Panc1 (cell line): ENCODE measurements around the gene ZNF236. TPM values are rescaled to one million over a fixed set of nuclear protein-coding genes. Genes with fewer than 3 reads are reported as not detected.

ENCODE experiments used
- ATAC-seq: fragments of 200-7000 bp; cut with Tn5 transposase; 2 replicates; pipeline ENCODE4 v1.9.1; 2020; ENCODE audit warnings: mild to moderate bottlenecking, moderate library complexity
- BruUV-seq: library from RNA; stranded (reverse); fragments of 400-500 nt; replicated peaks from 2 replicates; lab custom pipeline; 2021; lab: Mats Ljungman, UMichigan
- CTCF ChIA-PET: fragments of 300-600 bp; sonication (Branson Sonifier 250); formaldehyde crosslinking; loops from one replicate; lab custom pipeline; 2022; ENCODE audit warnings: antibody characterized with exemption; lab: Charles Lee
- POLR2A ChIA-PET: fragments of 300-600 bp; sonication (Branson Sonifier 250); formaldehyde crosslinking; loops from one replicate; lab custom pipeline; 2022; ENCODE audit warnings: antibody characterized with exemption; lab: Charles Lee
- DNase-seq: peaks from one replicate; pipeline ENCODE4 v3.0.0-alpha.2; 2010; ENCODE audit warnings: low read depth, low spot score
- H3K27ac ChIP-seq: 2 replicates; pipeline ENCODE4 v1.5.1; 2011; ENCODE audit warnings: mild to moderate bottlenecking, low read length, inconsistent platforms
- H3K27me3 ChIP-seq: fragments of 200-500 bp; sonication (Bioruptor generic); 2 replicates; pipeline ENCODE4 v1.6.0; 2014; ENCODE audit warnings: low read length, inconsistent platforms; ENCODE audit not compliant: control insufficient read depth, insufficient read depth
- H3K36me3 ChIP-seq: fragments of 200-500 bp; sonication (Bioruptor generic); 2 replicates; pipeline ENCODE4 v1.5.1; 2014; ENCODE audit warnings: inconsistent platforms, mild to moderate bottlenecking, low read length, moderate library complexity; ENCODE audit not compliant: control insufficient read depth, insufficient read depth
- H3K4me1 ChIP-seq: 2 replicates; pipeline ENCODE4 v1.5.1; 2011; ENCODE audit warnings: inconsistent platforms, mild to moderate bottlenecking, low read length, moderate library complexity; ENCODE audit not compliant: control insufficient read depth, insufficient read depth
- H3K4me3 ChIP-seq, 2 experiments: 2 replicates each; pipeline ENCODE4 v1.5.1; 2011 to 2012; ENCODE audit warnings: low read depth in 2 of 2, low read length in 2 of 2, mild to moderate bottlenecking in 2 of 2, inconsistent platforms in 1 of 2, moderate library complexity in 1 of 2
- H3K9me3 ChIP-seq: fragments of 200-500 bp; sonication (Bioruptor generic); 2 replicates; pipeline ENCODE4 v1.5.1; 2014; ENCODE audit warnings: low read depth, mild to moderate bottlenecking, inconsistent platforms, low read length, moderate library complexity; ENCODE audit not compliant: control insufficient read depth, insufficient read depth
- CTCF ChIP-seq: fragments of 450-650 bp; IDR thresholded peaks from 2 replicates; pipeline ENCODE4 v1.5.1; 2017; ENCODE audit warnings: mild to moderate bottlenecking
- POLR2AphosphoS5 ChIP-seq: IDR thresholded peaks from 2 replicates; pipeline ENCODE4 v1.6.1; 2012; ENCODE audit warnings: mild to moderate bottlenecking, low read depth, low read length, moderate library complexity
- REST ChIP-seq, 2 experiments: IDR thresholded peaks; 2 replicates each; pipeline ENCODE4 v1.6.1; 2011 to 2012; ENCODE audit warnings: low read depth in 2 of 2, control low read depth in 1 of 2, low read length in 1 of 2, mild to moderate bottlenecking in 1 of 2, moderate library complexity in 1 of 2; ENCODE audit not compliant: insufficient read depth in 1 of 2
- SIN3A ChIP-seq: IDR thresholded peaks from 2 replicates; pipeline ENCODE4 v1.6.1; 2012; ENCODE audit warnings: low read depth, mild to moderate bottlenecking, low read length, moderate library complexity, borderline replicate concordance; ENCODE audit not compliant: insufficient read depth
- TCF7L2 ChIP-seq: IDR thresholded peaks from 2 replicates; pipeline ENCODE4 v1.6.1; 2011; ENCODE audit warnings: mild to moderate bottlenecking, low read depth, low read length, inconsistent platforms
- in situ Hi-C: cut with HindIII; loops from 2 replicates; pipeline ENCODE4 v1.10.0; 2016; ENCODE audit warnings: low sequenced_read_pairs, low pct_unique_long_range_greater_than_20kb
- intact Hi-C: fragments of 100-400 bp; cut with micrococcal nuclease; formaldehyde crosslinking; loops from one replicate; pipeline ENCODE4 v1.10.0; 2022; ENCODE audit not compliant: unreplicated experiment
- total RNA-seq: library from RNA; stranded (reverse); gene quantifications from one replicate; pipeline ENCODE4 v1.2.1, GENCODE V29; 2021; ENCODE audit not compliant: unreplicated experiment

Gene ZNF236
- total RNA-seq, 1 experiment from 2014 or later: 32.2 TPM

GRCh38 chr18:76834379-76834778 is 12.0 kb downstream of the ZNF236 start:
- BruUV-seq: no TSS peak
- intact Hi-C loops: no loop called here
- H3K27ac ChIP-seq: no peak overlapping the region
- peaks cover 29% of the 10 kb centered on the region for H3K4me1 ChIP-seq
- H3K4me3 ChIP-seq: no peak overlapping the region
- TF ChIP-seq REST (IDR thresholded peaks at IDR 0.05; ENCODE audit: insufficient read depth in 1 of 2, low read depth in 2 of 2, low read length in 1 of 2) (no peak), POLR2AphosphoS5 (no peak), CTCF (no peak), SIN3A (no peak), TCF7L2 (no peak)
- in situ Hi-C loops: no loop called here
- no peaks in the 10 kb centered on the region for H3K27me3 ChIP-seq
- ChIA-PET POLR2A (interaction anchor here (1.0 kb wide), 1 partner anchor 13 kb away, joined by 3 read pairs; no protein-coding TSS in a partner anchor), CTCF (interaction anchor here (0.6 kb wide), 2 partner anchors 156 to 420 kb away, joined by 3 to 4 read pairs; no protein-coding TSS in a partner anchor)
- H3K36me3 ChIP-seq: no peaks in the 10 kb centered on the region
- DNase-seq (no peak), ATAC-seq (no peak)
- H3K9me3 ChIP-seq: no peaks in the 10 kb centered on the region

GRCh38 chr18:76835380-76835779 is 13.0 kb downstream of the ZNF236 start:
- Histone ChIP-seq H3K4me3 (no peak overlapping the region), H3K27ac (no peak overlapping the region; the same call in 1 of the 2 replicates), H3K4me1 (peaks cover 33% of the 10 kb centered on the region), H3K36me3 (no peaks in the 10 kb centered on the region), H3K27me3 (no peaks in the 10 kb centered on the region), H3K9me3 (no peaks in the 10 kb centered on the region)
- no TSS peak for BruUV-seq
- no peak for TF ChIP-seq CTCF
- no peak for TF ChIP-seq TCF7L2
- TF ChIP-seq SIN3A: no peak
- TF ChIP-seq POLR2AphosphoS5: no peak
- no peak for TF ChIP-seq REST (IDR thresholded peaks at IDR 0.05; ENCODE audit: insufficient read depth in 1 of 2, low read depth in 2 of 2, low read length in 1 of 2)
- POLR2A ChIA-PET: interaction anchor here (0.6 to 1.0 kb wide), 3 partner anchors 9 to 279 kb away, joined by 3 to 5 read pairs (median 4); no protein-coding TSS in a partner anchor
- DNase-seq: no peak
- CTCF ChIA-PET: no interaction called here
- in situ Hi-C loops: no loop called here
- intact Hi-C loops: no loop called here
- no peak for ATAC-seq
